Measurements from ENCODE around the gene LYG2. TPM values are rescaled to one million over a fixed set of nuclear protein-coding genes. Genes with fewer than 3 reads are reported as not detected.
"Not testable (repeated sequence)": the region's sequence is repeated elsewhere in the genome, so short reads cannot be mapped to it uniquely, and the experiment has no call there.

LYG2 gene
- total and polyA plus RNA-seq, 4 donors: 0.31 TPM; not detected in 3

DNA sequence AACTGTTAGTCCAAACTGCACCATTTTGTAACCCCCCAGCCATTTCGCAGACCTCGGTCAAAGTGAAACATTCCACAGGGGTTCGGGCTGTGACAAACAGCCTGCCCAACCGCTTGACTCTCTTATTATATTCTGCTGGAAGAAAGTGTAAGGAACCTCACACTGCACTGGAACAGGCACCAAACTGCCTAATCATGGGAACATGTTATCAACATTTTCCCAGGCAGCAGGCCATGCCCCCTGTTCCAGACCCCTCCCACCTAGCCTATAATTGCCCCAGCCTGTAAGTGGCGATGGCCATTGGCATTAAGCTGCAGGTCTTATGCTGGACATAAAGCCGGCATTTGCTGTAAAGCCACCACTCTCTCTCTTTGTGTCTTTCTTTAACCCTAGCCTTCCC lies 16.9 kb downstream of the LYG2 start (continued):
- TF ChIP-seq, protein P1, sequence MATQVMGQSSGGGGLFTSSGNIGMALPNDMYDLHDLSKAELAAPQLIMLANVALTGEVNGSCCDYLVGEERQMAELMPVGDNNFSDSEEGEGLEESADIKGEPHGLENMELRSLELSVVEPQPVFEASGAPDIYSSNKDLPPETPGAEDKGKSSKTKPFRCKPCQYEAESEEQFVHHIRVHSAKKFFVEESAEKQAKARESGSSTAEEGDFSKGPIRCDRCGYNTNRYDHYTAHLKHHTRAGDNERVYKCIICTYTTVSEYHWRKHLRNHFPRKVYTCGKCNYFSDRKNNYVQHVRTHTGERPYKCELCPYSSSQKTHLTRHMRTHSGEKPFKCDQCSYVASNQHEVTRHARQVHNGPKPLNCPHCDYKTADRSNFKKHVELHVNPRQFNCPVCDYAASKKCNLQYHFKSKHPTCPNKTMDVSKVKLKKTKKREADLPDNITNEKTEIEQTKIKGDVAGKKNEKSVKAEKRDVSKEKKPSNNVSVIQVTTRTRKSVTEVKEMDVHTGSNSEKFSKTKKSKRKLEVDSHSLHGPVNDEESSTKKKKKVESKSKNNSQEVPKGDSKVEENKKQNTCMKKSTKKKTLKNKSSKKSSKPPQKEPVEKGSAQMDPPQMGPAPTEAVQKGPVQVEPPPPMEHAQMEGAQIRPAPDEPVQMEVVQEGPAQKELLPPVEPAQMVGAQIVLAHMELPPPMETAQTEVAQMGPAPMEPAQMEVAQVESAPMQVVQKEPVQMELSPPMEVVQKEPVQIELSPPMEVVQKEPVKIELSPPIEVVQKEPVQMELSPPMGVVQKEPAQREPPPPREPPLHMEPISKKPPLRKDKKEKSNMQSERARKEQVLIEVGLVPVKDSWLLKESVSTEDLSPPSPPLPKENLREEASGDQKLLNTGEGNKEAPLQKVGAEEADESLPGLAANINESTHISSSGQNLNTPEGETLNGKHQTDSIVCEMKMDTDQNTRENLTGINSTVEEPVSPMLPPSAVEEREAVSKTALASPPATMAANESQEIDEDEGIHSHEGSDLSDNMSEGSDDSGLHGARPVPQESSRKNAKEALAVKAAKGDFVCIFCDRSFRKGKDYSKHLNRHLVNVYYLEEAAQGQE (IDR thresholded peaks at IDR 0.05): no peak
- no peak for TF ChIP-seq RAD21 (IDR thresholded peaks at IDR 0.05)
- no peak for TF ChIP-seq FOXA2 (IDR thresholded peaks at IDR 0.05)
- no peak for TF ChIP-seq RXRA (IDR thresholded peaks at IDR 0.05)
- no peak for TF ChIP-seq NR2F2 (IDR thresholded peaks at IDR 0.05)
- TF ChIP-seq YY1 (IDR thresholded peaks at IDR 0.05): no peak
- TF ChIP-seq, protein P2, sequence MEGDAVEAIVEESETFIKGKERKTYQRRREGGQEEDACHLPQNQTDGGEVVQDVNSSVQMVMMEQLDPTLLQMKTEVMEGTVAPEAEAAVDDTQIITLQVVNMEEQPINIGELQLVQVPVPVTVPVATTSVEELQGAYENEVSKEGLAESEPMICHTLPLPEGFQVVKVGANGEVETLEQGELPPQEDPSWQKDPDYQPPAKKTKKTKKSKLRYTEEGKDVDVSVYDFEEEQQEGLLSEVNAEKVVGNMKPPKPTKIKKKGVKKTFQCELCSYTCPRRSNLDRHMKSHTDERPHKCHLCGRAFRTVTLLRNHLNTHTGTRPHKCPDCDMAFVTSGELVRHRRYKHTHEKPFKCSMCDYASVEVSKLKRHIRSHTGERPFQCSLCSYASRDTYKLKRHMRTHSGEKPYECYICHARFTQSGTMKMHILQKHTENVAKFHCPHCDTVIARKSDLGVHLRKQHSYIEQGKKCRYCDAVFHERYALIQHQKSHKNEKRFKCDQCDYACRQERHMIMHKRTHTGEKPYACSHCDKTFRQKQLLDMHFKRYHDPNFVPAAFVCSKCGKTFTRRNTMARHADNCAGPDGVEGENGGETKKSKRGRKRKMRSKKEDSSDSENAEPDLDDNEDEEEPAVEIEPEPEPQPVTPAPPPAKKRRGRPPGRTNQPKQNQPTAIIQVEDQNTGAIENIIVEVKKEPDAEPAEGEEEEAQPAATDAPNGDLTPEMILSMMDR (IDR thresholded peaks at IDR 0.05; ENCODE audit: low read depth, low read length, missing input control): no peak

DNA sequence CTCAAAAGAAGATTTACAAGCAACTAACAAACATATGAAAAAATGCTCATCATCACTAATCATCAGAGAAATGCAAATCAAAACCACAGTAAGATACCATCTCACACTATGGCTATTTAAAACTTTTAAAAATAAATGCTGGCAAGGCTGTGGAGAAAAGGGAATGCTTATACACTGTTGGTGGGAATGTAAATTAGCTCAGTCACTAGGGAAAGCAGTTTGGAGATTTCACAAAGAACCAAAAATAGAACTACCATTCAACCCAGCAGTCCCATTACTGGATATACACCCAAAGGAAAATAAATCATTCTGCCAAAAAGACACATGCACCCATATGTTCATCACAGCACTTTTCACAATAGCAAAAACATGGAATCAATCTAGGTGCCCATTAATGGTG lies 22.3 kb downstream of the LYG2 start:
- not testable (repeated sequence) for H3K27ac ChIP-seq (ENCODE audit: low read depth in 1 of 2, low read length in 2 of 2); H3K36me3 ChIP-seq (ENCODE audit: control insufficient read depth in 4 of 4, insufficient read depth in 3 of 4, low read depth in 1 of 4, low read length in 3 of 4); DNase-seq (ENCODE audit: low spot score); H3K9me3 ChIP-seq (ENCODE audit: control insufficient read depth in 4 of 4, low read length in 3 of 4); H3K9ac ChIP-seq (ENCODE audit: low read depth in 1 of 2, low read length in 2 of 2); H3K4me1 ChIP-seq (ENCODE audit: control insufficient read depth in 4 of 4, insufficient read depth in 4 of 4, low read length in 3 of 4); H3K27me3 ChIP-seq (ENCODE audit: control insufficient read depth in 4 of 4, insufficient read depth in 4 of 4, low read length in 3 of 4); H3K4me3 ChIP-seq (ENCODE audit: low read depth in 1 of 3, low read length in 3 of 3)

DNA sequence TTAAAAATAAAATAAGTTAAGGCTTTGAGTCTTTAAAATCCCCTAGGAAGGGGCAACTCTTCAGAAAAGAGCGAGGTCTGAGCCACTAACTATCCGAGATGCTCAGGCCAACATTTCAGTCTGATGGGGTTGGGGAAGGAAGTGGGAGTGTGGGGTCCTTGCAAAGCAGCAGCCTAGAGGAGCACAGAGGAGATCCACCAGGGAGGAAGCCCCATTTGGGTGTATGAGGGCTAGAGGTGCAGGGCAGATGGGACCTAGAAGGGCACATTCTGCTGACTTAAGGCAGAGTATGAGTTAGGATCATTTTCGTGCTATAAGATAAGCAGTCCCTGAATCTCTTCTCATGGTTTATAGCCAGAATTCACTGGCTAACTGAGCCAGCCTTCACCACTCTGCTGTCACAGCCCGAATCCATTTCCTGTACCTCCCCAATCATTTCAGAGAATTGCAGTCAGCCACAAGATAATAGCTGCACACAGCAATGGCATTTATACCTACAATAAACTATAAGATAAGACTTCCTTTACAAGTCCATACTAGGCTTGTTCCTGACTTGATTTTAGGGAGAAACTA lies 37.5 kb downstream of the LYG2 start:
- H3K36me3 ChIP-seq (ENCODE audit: control insufficient read depth in 4 of 4, insufficient read depth in 3 of 4, low read depth in 1 of 4, low read length in 3 of 4): no peaks in the 10 kb centered on the region
- TF ChIP-seq RAD21 (IDR thresholded peaks at IDR 0.05): no peak
- no peak for TF ChIP-seq GABPA (IDR thresholded peaks at IDR 0.05 in 1 of 2, conservative IDR thresholded peaks at IDR 0.05 in 1 of 2)
- no peak for TF ChIP-seq FOXA2 (IDR thresholded peaks at IDR 0.05)
- TF ChIP-seq, protein P1 (IDR thresholded peaks at IDR 0.05): no peak
- TF ChIP-seq SP1 (IDR thresholded peaks at IDR 0.05): no peak
- no peak for TF ChIP-seq JUND (IDR thresholded peaks at IDR 0.05)
- no peak for DNase-seq (ENCODE audit: low spot score)
- no peaks in the 10 kb centered on the region for H3K9me3 ChIP-seq (ENCODE audit: control insufficient read depth in 4 of 4, low read length in 3 of 4)
- 78% methylated on average over 4 of the region's 4 CpGs for WGBS
- H3K27me3 ChIP-seq (ENCODE audit: control insufficient read depth in 4 of 4, insufficient read depth in 4 of 4, low read length in 3 of 4): no peaks in the 10 kb centered on the region
- no peak overlapping the region for H3K9ac ChIP-seq (ENCODE audit: low read depth in 1 of 2, low read length in 2 of 2)
- no peak overlapping the region for H3K27ac ChIP-seq (ENCODE audit: low read depth in 1 of 2, low read length in 2 of 2)
- H3K4me3 ChIP-seq (ENCODE audit: low read depth in 1 of 3, low read length in 3 of 3): no peak overlapping the region
- H3K4me1 ChIP-seq (ENCODE audit: control insufficient read depth in 4 of 4, insufficient read depth in 4 of 4, low read length in 3 of 4): no peaks in the 10 kb centered on the region
